ENCODE data around the gene ZNF608.

DNA sequence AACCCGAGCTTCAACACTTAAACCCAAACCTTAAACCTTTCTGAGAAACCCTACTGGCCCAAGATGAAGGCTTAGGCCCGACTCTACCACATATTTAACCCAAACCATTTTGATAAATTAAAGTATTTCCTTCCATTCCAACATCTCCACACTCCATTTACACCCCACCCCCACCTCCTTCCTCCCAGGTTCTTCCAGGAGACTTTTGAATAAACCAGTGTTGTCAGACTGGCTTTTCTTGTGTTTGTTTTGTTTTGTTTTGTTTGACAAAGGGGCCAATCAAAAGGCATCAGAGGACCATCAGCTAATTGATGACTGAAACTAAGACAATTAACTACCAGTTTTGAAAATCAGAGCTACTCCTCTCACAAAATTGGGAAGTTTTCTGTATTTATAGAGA, 4.6 kb upstream of the ZNF608 start:
- TF ChIP-seq, protein P1, sequence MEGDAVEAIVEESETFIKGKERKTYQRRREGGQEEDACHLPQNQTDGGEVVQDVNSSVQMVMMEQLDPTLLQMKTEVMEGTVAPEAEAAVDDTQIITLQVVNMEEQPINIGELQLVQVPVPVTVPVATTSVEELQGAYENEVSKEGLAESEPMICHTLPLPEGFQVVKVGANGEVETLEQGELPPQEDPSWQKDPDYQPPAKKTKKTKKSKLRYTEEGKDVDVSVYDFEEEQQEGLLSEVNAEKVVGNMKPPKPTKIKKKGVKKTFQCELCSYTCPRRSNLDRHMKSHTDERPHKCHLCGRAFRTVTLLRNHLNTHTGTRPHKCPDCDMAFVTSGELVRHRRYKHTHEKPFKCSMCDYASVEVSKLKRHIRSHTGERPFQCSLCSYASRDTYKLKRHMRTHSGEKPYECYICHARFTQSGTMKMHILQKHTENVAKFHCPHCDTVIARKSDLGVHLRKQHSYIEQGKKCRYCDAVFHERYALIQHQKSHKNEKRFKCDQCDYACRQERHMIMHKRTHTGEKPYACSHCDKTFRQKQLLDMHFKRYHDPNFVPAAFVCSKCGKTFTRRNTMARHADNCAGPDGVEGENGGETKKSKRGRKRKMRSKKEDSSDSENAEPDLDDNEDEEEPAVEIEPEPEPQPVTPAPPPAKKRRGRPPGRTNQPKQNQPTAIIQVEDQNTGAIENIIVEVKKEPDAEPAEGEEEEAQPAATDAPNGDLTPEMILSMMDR (conservative IDR thresholded peaks at IDR 0.05; ENCODE audit: low read depth in 2 of 2) = no peak
- TF ChIP-seq EZH2 (IDR thresholded peaks at IDR 0.05; ENCODE audit: low read depth, unreplicated experiment) (no peak), POLR2AphosphoS5 (IDR thresholded peaks at IDR 0.05; ENCODE audit: low read depth) (no peak), JUNB (IDR thresholded peaks at IDR 0.05; ENCODE audit: unreplicated experiment) (no peak)
- TF ChIP-seq, protein P2, sequence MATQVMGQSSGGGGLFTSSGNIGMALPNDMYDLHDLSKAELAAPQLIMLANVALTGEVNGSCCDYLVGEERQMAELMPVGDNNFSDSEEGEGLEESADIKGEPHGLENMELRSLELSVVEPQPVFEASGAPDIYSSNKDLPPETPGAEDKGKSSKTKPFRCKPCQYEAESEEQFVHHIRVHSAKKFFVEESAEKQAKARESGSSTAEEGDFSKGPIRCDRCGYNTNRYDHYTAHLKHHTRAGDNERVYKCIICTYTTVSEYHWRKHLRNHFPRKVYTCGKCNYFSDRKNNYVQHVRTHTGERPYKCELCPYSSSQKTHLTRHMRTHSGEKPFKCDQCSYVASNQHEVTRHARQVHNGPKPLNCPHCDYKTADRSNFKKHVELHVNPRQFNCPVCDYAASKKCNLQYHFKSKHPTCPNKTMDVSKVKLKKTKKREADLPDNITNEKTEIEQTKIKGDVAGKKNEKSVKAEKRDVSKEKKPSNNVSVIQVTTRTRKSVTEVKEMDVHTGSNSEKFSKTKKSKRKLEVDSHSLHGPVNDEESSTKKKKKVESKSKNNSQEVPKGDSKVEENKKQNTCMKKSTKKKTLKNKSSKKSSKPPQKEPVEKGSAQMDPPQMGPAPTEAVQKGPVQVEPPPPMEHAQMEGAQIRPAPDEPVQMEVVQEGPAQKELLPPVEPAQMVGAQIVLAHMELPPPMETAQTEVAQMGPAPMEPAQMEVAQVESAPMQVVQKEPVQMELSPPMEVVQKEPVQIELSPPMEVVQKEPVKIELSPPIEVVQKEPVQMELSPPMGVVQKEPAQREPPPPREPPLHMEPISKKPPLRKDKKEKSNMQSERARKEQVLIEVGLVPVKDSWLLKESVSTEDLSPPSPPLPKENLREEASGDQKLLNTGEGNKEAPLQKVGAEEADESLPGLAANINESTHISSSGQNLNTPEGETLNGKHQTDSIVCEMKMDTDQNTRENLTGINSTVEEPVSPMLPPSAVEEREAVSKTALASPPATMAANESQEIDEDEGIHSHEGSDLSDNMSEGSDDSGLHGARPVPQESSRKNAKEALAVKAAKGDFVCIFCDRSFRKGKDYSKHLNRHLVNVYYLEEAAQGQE (IDR thresholded peaks at IDR 0.05; ENCODE audit: unreplicated experiment) = no peak

Measured in GM23338 (cell line).